Ramos (cell line): ENCODE results near the gene DLEC1.
"Not testable (repeated sequence)": the region's sequence is repeated elsewhere in the genome, so short reads cannot be mapped to it uniquely, and the experiment has no call there.

Experiments used
- in situ Hi-C: fragments of 300-500 bp; cut with MboI; formaldehyde crosslinking; loops from one replicate; pipeline ENCODE4 v1.14.3; 2022; ENCODE audit warnings: low sequenced_read_pairs; ENCODE audit not compliant: unreplicated experiment

The DLEC1 gene

DNA sequence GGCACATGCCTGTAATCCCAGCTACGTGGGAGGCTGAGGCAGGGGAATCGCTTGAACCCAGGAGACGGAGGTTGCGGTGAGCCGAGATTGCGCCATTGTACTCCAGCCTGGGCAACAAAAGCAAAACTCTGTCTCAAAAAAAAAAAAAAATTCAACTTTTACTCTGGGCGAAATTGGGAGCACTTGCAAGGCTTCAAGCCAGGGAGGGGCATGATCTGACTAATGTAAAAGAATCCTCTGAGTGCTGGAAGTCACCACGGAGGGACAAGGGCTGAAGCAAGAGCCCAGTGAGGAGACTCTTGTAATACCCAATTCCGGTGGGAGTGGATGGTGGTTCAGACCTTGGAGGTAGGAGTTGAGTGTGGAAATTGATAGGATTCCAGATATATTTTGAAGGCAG is 4.7 kb upstream of the DLEC1 start:
- in situ Hi-C loops, result not testable (repeated sequence)

- in situ Hi-C loops, result no loop called here
These were observed 2.7 kb upstream of the DLEC1 start for GRCh38 chr3:38036286-38036685.

DNA sequence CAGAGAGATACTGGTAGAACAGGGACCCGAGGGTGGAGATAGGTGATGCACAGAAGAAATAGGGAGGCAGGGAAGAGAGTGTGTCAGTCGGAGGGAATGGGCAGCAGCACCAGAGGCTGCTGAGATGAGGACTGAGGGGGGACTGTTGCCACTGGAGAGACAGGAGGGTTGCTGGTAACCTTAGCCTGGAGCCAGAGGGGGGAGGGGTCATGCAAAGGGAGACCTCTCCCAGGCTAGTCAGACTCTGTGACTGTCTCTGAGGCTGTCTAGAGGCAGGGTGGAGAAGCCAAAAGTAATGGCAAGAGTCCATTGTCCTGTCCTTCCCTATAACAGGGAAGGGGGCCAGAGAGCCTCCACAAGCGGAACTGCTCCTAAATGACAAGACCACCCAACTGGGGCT is 2.1 kb upstream of the DLEC1 start:
- in situ Hi-C loops, result no loop called here

- in situ Hi-C loops, result no loop called here
These were observed 529 bp upstream of the DLEC1 start for GRCh38 chr3:38038447-38038911.

- in situ Hi-C loops, result no loop called here
These were observed 872 bp downstream of the DLEC1 start for GRCh38 chr3:38039899-38040261.

GRCh38 chr3:38040401-38040800 is 1.4 kb downstream of the DLEC1 start:
- in situ Hi-C loops, result no loop called here

- in situ Hi-C loops, result no loop called here
These were observed 4.5 kb downstream of the DLEC1 start for GRCh38 chr3:38043486-38043885.

- in situ Hi-C loops, result no loop called here
These were observed 7.0 kb downstream of the DLEC1 start for GRCh38 chr3:38046027-38046426.

DNA sequence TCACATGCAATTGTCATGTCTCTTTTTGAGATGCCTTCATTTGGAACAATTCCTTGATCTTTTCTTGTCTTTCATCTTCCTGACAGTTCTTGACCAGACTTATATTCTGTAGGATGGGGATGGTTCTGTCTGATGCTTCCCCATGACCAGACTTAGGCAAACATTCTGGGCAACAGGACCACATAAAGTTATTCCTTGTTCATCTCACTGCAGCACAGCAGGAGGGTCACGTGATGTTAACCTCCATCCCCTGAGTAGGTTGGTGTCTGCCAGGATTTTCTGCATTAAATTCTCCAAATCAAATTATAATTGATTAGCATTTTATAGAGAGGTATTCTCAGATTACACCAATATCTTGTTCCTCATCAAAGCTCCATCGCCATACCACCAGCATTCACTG is 7.8 kb downstream of the DLEC1 start:
- in situ Hi-C loops, result no loop called here

DNA sequence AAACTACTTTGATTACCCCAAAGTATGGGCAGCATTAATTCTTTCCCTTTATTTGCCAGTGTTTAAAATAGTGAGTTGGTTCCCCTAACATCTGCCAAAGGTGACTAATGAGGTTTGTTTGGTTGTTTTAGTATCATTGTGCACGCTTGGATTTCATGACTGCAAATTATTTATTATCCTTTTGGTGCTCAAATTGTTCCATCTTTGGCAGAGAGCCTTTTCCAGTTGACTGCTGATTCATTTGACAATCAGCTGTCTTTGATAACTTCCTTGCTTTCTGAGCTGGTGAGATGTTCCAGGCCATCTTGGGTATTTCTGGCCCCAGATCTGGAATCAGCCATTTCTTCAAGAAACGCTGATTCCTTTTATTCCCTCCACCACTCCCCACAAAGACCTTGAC is 8.9 kb downstream of the DLEC1 start:
- in situ Hi-C loops, result no loop called here

DNA sequence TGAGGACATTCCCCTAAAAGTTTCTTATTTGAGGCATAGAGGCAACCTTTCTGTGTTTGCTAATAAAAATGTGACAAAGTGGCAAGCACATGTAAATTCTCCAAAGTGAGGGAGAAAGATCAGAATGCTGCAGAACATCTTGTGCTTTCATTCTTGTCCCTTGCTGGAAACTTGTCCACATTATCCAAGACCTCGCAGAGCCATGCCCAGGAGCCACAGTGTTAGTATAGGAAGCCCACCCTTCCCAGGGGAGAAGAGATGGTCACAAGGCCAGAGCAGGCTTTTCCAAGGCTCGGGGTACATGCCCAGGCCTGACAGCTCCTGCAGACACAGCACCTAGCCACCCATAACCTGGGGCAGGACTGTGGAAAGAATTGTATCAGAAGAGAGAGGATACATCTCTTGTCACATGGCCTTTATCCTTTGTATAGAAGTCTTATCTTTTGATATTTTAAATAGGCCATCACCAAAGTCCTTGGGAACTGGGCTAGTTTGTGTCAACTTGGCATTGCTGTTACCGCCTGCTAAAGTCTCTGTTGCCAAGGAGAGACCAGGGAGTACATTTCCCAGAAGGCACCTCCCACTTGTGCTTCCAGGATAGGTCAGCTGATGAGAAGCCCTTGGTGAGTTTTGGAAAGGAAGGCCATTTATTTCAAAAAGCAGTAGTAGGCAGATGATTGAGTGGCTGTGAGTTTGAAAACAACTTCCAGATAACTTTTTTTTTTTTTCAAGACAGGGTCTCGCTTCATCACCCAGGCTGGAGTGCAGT is 10.5 kb downstream of the DLEC1 start:
- in situ Hi-C loops, result no loop called here

DNA sequence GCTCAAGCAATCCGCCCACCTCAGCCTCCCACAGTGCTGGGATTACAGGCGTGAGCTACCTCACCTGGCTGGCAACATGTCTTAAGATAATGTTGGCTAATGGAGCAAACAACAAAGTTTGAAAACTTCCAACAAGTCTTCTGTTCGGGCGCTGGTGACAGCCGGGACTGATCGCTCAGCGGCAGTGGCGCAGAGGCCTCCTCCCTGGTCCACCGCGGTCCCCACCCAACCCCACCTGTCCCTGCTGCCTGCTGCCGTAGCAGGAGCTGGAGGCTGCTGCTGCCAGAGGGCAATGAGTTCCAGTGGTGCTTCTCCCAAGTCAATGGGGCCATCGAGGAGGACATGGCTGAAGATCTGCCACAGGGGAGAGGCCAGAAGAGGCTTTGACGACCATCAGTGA is 12.1 kb downstream of the DLEC1 start:
- in situ Hi-C loops, result no loop called here

GRCh38 chr3:38053286-38053685 is 14.3 kb downstream of the DLEC1 start:
- in situ Hi-C loops, result not testable (repeated sequence)

GRCh38 chr3:38053813-38054498 is 14.9 kb downstream of the DLEC1 start:
- in situ Hi-C loops, result not testable (repeated sequence)

- in situ Hi-C loops, result no loop called here
These were observed 15.5 kb downstream of the DLEC1 start for GRCh38 chr3:38054499-38055001.

GRCh38 chr3:38059148-38059547 is 20.1 kb downstream of the DLEC1 start:
- in situ Hi-C loops, result no loop called here

DNA sequence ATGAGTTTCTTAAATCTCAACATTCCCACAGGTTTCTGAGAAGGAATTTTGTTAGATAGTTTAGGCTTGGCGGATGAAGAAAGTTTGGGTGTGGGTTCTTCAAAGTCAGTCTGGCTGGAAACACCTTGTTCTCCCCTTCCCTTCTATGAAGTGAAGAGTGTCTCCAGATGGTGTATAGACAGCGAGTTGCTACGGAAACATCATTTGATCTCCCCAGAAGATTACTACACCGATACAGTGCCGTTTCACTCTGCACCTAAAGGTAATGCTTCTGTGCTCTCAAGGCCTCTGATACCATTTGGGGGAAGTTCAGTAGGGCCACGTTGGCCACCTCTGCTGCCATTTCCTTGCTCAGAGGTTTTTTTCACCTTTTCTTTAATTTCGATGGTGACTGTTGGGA is 20.6 kb downstream of the DLEC1 start:
- in situ Hi-C loops, result no loop called here

DNA sequence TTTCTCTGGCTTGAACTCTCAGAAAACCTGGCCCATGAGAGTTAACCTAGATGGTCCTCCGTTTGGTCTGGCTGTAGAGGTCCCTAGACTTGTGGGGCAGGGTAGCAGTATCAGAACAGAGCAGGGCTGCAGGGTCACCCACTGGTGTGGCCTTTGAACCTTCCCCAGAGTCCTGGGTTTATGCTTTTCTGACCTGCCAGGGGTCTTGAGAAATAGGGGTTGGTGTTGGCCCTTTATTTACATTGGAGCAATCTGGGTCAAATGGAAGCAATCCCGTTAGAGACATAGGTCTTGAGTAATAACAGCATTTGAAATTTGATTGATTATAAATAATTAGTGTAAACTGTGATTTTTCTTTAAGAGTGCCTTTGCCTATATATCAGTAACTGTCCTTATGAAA is 23.8 kb downstream of the DLEC1 start:
- in situ Hi-C loops, result no loop called here

DNA sequence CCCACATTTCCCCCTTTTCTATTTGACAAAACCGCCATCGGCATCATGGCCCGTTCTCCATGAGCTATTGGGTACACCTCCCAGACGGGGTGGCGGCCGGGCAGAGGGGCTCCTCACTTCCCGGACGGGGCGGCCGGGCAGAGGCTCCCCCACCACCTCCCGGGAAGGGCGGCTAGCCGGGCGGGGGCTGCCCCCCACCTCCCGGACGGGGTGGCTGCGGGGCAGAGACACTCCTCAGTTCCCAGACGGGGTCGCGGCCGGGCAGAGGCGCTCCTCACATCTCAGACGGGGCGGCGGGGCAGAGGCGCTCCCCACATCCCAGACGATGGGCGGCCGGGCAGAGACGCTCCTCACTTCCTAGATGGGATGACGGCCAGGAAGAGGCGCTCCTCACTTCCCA is 25.4 kb downstream of the DLEC1 start:
- in situ Hi-C loops, result not testable (repeated sequence)

GRCh38 chr3:38067508-38068233 is 28.7 kb downstream of the DLEC1 start:
- in situ Hi-C loops, result no loop called here

GRCh38 chr3:38070013-38070412 is 31.0 kb downstream of the DLEC1 start:
- in situ Hi-C loops, result no loop called here
